BE2C (cell line): Measurements from ENCODE around the gene ANO9.
A peak's percentile ranks its signal among the peaks of the same experiment; 100 is the strongest.

ENCODE experiments used
- DNase-seq: peaks from one replicate; pipeline ENCODE4 v3.0.0-alpha.2; 2020
- H3K27me3 ChIP-seq: fragments of 250-450 bp; sonication (Bioruptor Pico); 2 replicates; pipeline ENCODE4 v1.5.1; 2020; ENCODE audit warnings: mild to moderate bottlenecking
- H3K36me3 ChIP-seq: fragments of 250-450 bp; sonication (Bioruptor Pico); 2 replicates; pipeline ENCODE4 v1.5.1; 2020; ENCODE audit warnings: mild to moderate bottlenecking
- H3K4me1 ChIP-seq: fragments of 250-450 bp; sonication (Bioruptor Pico); 2 replicates; pipeline ENCODE4 v1.5.1; 2020
- H3K4me3 ChIP-seq: 2 replicates; pipeline ENCODE4 v1.5.1; 2011; ENCODE audit warnings: low read depth, low read length
- H3K9me3 ChIP-seq: fragments of 250-450 bp; sonication (Bioruptor Pico); 2 replicates; pipeline ENCODE4 v1.5.1; 2020
- TF ChIP-seq, protein P1 (sequence below): IDR thresholded peaks from 2 replicates; pipeline ENCODE4 v1.5.1; 2012; ENCODE audit warnings: mild to moderate bottlenecking, low read depth, low read length

ANO9 gene

GRCh38 chr11:450809-451451 lies 9.1 kb upstream of the ANO9 start:
- peak; percentile 41 for DNase-seq
- peaks cover 18% of the 10 kb centered on the region for H3K36me3 ChIP-seq
- H3K9me3 ChIP-seq, result no peaks in the 10 kb centered on the region
- TF ChIP-seq, protein P1, sequence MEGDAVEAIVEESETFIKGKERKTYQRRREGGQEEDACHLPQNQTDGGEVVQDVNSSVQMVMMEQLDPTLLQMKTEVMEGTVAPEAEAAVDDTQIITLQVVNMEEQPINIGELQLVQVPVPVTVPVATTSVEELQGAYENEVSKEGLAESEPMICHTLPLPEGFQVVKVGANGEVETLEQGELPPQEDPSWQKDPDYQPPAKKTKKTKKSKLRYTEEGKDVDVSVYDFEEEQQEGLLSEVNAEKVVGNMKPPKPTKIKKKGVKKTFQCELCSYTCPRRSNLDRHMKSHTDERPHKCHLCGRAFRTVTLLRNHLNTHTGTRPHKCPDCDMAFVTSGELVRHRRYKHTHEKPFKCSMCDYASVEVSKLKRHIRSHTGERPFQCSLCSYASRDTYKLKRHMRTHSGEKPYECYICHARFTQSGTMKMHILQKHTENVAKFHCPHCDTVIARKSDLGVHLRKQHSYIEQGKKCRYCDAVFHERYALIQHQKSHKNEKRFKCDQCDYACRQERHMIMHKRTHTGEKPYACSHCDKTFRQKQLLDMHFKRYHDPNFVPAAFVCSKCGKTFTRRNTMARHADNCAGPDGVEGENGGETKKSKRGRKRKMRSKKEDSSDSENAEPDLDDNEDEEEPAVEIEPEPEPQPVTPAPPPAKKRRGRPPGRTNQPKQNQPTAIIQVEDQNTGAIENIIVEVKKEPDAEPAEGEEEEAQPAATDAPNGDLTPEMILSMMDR, result no peak
- H3K27me3 ChIP-seq, result no peaks in the 10 kb centered on the region
- no peaks in the 10 kb centered on the region for H3K4me1 ChIP-seq
- peak overlapping the region; percentile 65 for H3K4me3 ChIP-seq

DNA sequence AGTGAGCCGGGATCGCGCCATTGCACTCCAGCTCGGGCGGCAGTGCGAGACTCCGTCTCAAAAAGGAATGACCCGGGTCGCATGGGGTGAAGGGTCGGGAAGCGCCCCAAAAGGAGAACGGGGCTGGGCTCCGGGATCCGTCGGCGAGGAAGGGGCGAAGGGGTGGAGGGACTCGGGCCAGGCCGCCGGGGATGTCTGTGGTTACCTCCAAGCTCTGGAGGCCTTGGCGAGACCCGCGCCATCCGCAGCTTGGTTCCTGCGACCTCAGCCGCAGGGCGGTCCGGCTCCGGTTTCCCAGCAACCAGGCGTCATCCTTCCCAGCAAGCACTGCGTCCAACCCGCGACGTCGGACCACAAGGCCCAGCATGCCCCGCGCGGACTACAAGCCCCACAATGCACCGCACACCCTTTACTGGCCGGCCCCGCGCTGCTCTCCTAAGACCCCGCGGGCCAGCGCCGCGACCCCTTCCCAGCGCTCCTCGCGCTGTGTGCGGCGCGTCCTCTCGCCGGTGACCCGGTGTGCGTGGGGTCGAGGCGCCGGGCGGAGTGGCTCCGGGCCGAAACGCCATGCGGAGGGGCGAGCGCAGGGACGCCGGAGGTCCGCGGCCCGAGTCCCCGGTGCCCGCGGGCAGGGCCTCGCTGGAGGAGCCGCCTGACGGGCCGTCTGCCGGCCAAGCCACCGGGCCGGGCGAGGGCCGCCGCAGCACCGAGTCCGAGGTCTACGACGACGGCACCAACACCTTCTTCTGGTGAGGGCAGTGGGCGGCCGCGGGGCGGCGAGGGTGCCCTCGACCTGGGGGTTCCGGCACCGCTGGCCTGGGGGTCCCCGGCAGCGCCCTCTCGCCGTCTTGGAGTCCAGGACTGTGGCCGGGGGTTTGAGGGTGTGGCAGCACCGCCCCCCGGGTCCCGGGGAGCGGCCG lies 8.3 kb upstream of the ANO9 start, which contains the start of gene PTDSS2:
Gene PTDSS2, plus strand, starts transcription at position 391 of the 920 bp plus-strand sequence. Its CDS starts 177 bp downstream, at position 568.
- no peaks in the 10 kb centered on the region for H3K9me3 ChIP-seq
- H3K27me3 ChIP-seq, result no peaks in the 10 kb centered on the region
- TF ChIP-seq, protein P1, result no peak
- H3K36me3 ChIP-seq, result peaks cover 18% of the 10 kb centered on the region
- peak within 1 kb of the TSS; percentile 65 for H3K4me3 ChIP-seq
- DNase-seq, result peak; percentile 91
- H3K4me1 ChIP-seq, result no peaks in the 10 kb centered on the region

DNA sequence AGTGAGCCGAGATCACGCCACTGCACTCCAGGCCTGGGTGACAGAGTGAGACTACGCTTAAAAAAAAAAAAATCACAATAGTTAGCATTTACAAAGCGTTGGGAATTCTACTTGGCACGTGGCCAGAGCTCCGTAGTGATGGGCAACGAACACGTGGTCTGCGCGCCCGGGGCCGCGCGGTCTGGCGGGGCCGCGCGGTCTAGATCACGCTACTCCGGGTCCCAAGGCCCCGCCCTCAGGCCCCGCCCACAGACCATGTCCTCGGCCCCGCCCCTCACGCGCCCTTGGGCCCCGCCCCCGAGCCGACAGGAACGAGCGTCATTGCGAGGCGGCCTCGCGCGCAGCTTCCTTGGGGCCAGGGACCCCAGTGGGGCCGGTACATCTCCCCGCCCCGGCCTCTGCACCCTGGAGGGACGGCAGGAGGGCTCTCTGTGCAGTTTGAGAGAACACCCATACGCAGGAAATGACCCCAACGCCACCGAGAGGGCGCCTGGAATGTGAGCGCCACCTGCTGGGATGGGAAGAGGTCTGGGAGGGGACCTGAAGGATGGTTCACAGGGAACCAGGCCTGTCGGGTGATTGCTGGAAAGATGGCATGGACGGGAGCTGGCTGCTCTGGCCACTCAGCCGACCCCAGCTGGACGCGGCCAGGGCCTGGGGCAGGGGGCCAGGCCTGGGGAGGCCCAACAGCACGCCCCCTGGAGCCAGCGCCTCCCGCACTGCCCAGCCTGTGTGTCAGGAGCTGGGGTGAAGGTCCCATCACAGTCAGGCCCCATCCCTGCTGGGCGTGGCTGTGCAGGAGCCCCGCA lies 6.3 kb upstream of the ANO9 start:
- H3K36me3 ChIP-seq, result peaks cover 3% of the 10 kb centered on the region; the same call in 1 of the 2 replicates
- peak overlapping the region; percentile 58 for H3K4me3 ChIP-seq
- peak; percentile 92 for DNase-seq
- H3K27me3 ChIP-seq, result no peaks in the 10 kb centered on the region
- H3K9me3 ChIP-seq, result no peaks in the 10 kb centered on the region
- H3K4me1 ChIP-seq, result no peaks in the 10 kb centered on the region
- TF ChIP-seq, protein P1, result peak; percentile 73

DNA sequence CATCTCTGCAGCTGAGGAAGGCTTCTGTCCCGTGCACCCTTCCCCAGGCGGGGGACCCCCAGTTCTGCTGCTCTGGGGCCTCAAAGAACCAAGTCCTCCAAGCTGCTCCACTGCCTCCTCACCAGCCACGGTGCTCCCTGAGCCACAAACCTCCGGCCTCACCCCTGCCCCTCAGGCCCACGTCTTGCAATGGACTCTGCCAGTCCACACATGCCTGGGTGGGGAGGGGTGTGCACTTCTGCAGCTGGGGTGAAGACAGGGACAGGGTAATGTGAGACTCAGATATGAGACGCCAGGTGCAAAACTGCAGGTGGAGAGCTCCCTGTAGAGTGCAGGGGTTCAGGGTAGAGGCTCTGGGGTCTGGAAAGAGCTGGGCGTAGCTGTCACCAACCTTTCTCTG lies 5.1 kb upstream of the ANO9 start:
- TF ChIP-seq, protein P1, result no peak
- Histone ChIP-seq H3K4me3 (no peak overlapping the region), H3K36me3 (no peaks in the 10 kb centered on the region), H3K27me3 (no peaks in the 10 kb centered on the region), H3K4me1 (no peaks in the 10 kb centered on the region), H3K9me3 (no peaks in the 10 kb centered on the region)
- no peak for DNase-seq

DNA sequence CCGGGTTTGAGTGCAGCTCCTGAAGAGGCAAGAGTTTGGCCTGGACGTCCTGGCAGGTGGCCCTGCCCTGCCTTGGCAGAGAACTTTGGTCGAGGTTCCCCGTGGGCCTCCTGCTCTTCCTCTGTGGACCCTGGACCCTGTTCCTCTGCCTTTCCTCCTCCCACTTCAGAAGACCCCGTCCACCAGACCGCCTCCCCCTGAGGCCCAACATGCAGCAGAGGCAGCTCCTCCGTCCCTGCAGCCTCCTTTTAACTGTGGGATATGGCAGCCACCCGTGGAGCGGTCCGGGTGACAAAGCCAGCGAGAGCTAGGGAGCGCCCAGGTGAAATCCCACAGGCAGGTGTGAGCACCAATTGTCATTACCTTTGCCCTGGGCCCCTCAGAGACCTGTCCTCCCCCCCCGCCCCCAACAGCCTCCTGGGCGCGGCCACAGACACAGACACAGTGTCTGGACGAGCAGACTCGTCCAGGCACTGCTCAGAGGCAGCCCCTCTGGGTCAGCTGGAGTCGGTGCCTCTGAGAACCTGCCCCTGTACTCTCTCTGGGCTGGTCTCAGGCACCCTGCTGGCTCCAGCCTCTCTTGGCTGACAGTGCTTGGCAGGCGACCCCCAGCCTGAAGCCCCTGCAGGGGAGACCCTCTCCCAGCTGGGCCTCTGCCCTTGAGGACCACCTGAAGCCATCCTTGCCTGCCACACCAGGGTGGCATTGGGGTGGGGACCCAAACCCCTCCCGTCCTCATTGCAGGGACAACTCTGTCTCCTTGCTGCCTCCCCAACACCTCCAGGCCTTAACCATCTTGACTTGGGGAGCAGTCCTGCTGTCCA lies 4.2 kb upstream of the ANO9 start:
- TF ChIP-seq, protein P1, result no peak
- no peaks in the 10 kb centered on the region for H3K9me3 ChIP-seq
- no peaks in the 10 kb centered on the region for H3K4me1 ChIP-seq
- no peaks in the 10 kb centered on the region for H3K36me3 ChIP-seq
- H3K27me3 ChIP-seq, result no peaks in the 10 kb centered on the region
- no peak overlapping the region for H3K4me3 ChIP-seq
- DNase-seq, result no peak
